CD14-positive monocyte (primary cell): ENCODE measurements around the gene KIF4B. TPM values are rescaled to one million over a fixed set of nuclear protein-coding genes. Genes with fewer than 3 reads are reported as not detected.
"Not testable (repeated sequence)": the region's sequence is repeated elsewhere in the genome, so short reads cannot be mapped to it uniquely, and the experiment has no call there.

Source experiments
- DNase-seq, 3 donors: peaks; one replicate each; pipeline ENCODE4 v3.0.0-alpha.2; 2011 to 2022
- H2AFZ ChIP-seq: 2 replicates; pipeline ENCODE4 v1.6.0; 2012; ENCODE audit warnings: mild to moderate bottlenecking, low read depth, low read length, inconsistent platforms; ENCODE audit not compliant: insufficient read depth, poor library complexity, severe bottlenecking
- H3K27ac ChIP-seq, 2 donors: 1 replicate in 1 of 2; 2 replicates in 1 of 2; pipeline ENCODE4 v1.5.1; 2012 to 2013; ENCODE audit warnings: low read length in 2 of 2, control low read depth in 1 of 2, inconsistent platforms in 1 of 2, low read depth in 1 of 2, mild to moderate bottlenecking in 1 of 2
- H3K27me3 ChIP-seq, 2 donors: one replicate each; pipeline versions ENCODE4 v1.6.0 to v1.6.1; 2011 to 2013; ENCODE audit warnings: low read length in 2 of 2; ENCODE audit not compliant: control insufficient read depth in 2 of 2, insufficient read depth in 2 of 2
- H3K36me3 ChIP-seq, 2 donors: replicated peaks in 1 of 2; 1 replicate in 1 of 2; 2 replicates in 1 of 2; pipeline versions ENCODE4 v1.5.1 to v1.6.1; 2012 to 2013; ENCODE audit warnings: low read length in 2 of 2, control low read depth in 1 of 2, inconsistent platforms in 1 of 2, mild to moderate bottlenecking in 1 of 2; ENCODE audit not compliant: insufficient read depth in 2 of 2, control insufficient read depth in 1 of 2
- H3K4me1 ChIP-seq, 2 donors: 1 replicate in 1 of 2; 2 replicates in 1 of 2; pipeline versions ENCODE4 v1.5.1 to v1.6.1; 2012 to 2013; ENCODE audit warnings: low read length in 2 of 2, control low read depth in 1 of 2, inconsistent platforms in 1 of 2, mild to moderate bottlenecking in 1 of 2, moderate library complexity in 1 of 2; ENCODE audit not compliant: insufficient read depth in 2 of 2, control insufficient read depth in 1 of 2
- H3K4me2 ChIP-seq: replicated peaks from 2 replicates; pipeline ENCODE3; 2012; ENCODE audit warnings: low read length, moderate library complexity, mild to moderate bottlenecking; ENCODE audit not compliant: poor library complexity, severe bottlenecking; ENCODE audit errors: extremely low read depth
- H3K4me3 ChIP-seq, 3 experiments: fragments of 200-600 bp in 1 of 3; sonication (generic) in 1 of 3; replicated peaks in 1 of 3; 1 replicate in 2 of 3; 2 replicates in 1 of 3; pipeline ENCODE4 v1.5.1; 2011 to 2013; ENCODE audit warnings: low read length in 3 of 3, mild to moderate bottlenecking in 3 of 3, control low read depth in 2 of 3, low read depth in 2 of 3, inconsistent platforms in 1 of 3, moderate library complexity in 1 of 3
- H3K79me2 ChIP-seq: 2 replicates; pipeline ENCODE4 v1.6.0; 2012; ENCODE audit warnings: mild to moderate bottlenecking, control low read depth, inconsistent platforms, low read length, moderate library complexity; ENCODE audit not compliant: insufficient read depth
- H3K9ac ChIP-seq: 2 replicates; pipeline ENCODE4 v1.6.0; 2017; ENCODE audit warnings: low read length, mild to moderate bottlenecking; ENCODE audit not compliant: insufficient read depth, poor library complexity, severe bottlenecking
- H3K9me3 ChIP-seq, 2 donors: replicated peaks in 1 of 2; 1 replicate in 1 of 2; 2 replicates in 1 of 2; pipeline versions ENCODE4 v1.5.1 to v1.6.1; 2012 to 2013; ENCODE audit warnings: low read length in 2 of 2, control low read depth in 1 of 2; ENCODE audit not compliant: control insufficient read depth in 1 of 2, insufficient read depth in 1 of 2
- H4K20me1 ChIP-seq: 2 replicates; pipeline ENCODE4 v1.6.0; 2012; ENCODE audit warnings: mild to moderate bottlenecking, low read length, control low read depth, moderate library complexity; ENCODE audit not compliant: insufficient read depth
- H3K27ac Mint-ChIP-seq, 7 donors: one replicate each; pipeline ENCODE4 v1.8.0; 2020; ENCODE audit warnings: mild to moderate bottlenecking in 7 of 7, mixed read lengths in 7 of 7, moderate library complexity in 6 of 7, inconsistent platforms in 2 of 7
- H3K27me3 Mint-ChIP-seq, 3 donors: one replicate each; pipeline ENCODE4 v1.8.0; 2021 to 2022; ENCODE audit warnings: low read depth in 3 of 3, mild to moderate bottlenecking in 3 of 3, mixed read lengths in 3 of 3, moderate library complexity in 3 of 3, inconsistent platforms in 1 of 3
- H3K36me3 Mint-ChIP-seq, 2 donors: one replicate each; pipeline ENCODE4 v1.8.0; 2020; ENCODE audit warnings: mixed read lengths in 2 of 2, inconsistent platforms in 1 of 2, mild to moderate bottlenecking in 1 of 2
- H3K4me1 Mint-ChIP-seq: one replicate; pipeline ENCODE4 v1.8.0; 2020; ENCODE audit warnings: mild to moderate bottlenecking, mixed read lengths
- H3K4me3 Mint-ChIP-seq, 2 donors: one replicate each; pipeline ENCODE4 v1.8.0; 2020; ENCODE audit warnings: mild to moderate bottlenecking in 2 of 2, mixed read lengths in 2 of 2, moderate library complexity in 1 of 2
- H3K9me3 Mint-ChIP-seq, 7 donors: one replicate each; pipeline ENCODE4 v1.8.0; 2020 to 2022; ENCODE audit warnings: mixed read lengths in 7 of 7, mild to moderate bottlenecking in 6 of 7, moderate library complexity in 6 of 7, inconsistent platforms in 2 of 7
- WGBS: methylation state at CpG from one replicate; pipeline ENCODE4 v1.1.5; 2013; ENCODE audit warnings: missing lambda C conversion rate; ENCODE audit not compliant: insufficient coverage; 5-methylcytosine and 5-hydroxymethylcytosine counted together
- intact Hi-C, 2 donors: fragments of 100-400 bp; cut with micrococcal nuclease; formaldehyde crosslinking; loops; one replicate each; pipeline versions ENCODE4 v1.15.0 to v1.15.1; 2023
- polyA plus RNA-seq, 3 donors: library from polyadenylated mRNA; depleted of rRNA in 1 of 3; unstranded in 2 of 3; stranded (reverse) in 1 of 3; fragments of 300-500 nt in 2 of 3; fragments of >200 nt in 1 of 3; fragmentation: Illumina TruSeq in 2 of 3; gene quantifications; 1 replicate in 2 of 3; 2 replicates in 1 of 3; pipeline ENCODE4 v1.2.3, GENCODE V29; 2012 to 2021
- TF ChIP-seq, protein P1 (sequence below): fragments of 200-600 bp; IDR thresholded peaks from one replicate; pipeline ENCODE4 v1.8.0; 2022; ENCODE audit warnings: antibody characterized with exemption, mild to moderate bottlenecking

The KIF4B gene
- polyA plus RNA-seq, 3 donors = 0.01 TPM; not detected in 2

DNA sequence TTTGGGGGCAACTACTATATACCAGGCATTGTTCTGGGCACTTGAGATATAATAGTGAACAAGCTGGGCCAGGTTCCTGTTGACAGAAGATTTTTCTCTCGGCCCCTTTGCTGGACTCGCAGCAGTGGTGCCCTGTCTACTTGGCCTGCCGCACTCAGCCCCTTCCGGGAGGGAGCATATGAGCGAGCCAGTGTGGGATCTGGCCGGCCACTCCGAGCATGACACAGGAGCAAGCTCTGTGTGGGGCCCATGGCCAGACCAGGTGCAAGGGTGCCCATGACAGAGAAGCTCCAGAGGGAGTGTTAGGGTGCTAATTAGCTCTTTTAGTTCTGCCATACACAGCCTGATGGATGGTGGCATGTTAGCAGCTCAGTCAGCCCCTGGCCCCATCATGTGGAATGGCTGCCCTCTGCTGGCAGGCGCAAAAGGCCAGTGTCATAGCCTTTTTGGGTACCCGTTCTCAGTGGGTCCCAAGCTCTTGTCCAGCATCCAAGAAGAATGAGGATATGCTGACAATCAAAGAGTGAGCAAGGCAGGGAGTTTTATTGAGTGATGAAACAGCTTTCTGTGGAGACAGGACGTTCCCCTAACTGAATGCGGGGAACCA, 9.3 kb upstream of the KIF4B start:
- no peaks in the 10 kb centered on the region for H3K27me3 ChIP-seq
- H3K27ac ChIP-seq = no peak overlapping the region
- intact Hi-C loops = no loop called here
- no peak overlapping the region for H3K4me3 ChIP-seq
- H3K27me3 Mint-ChIP-seq = peaks cover 4 to 8% (median 7%) of the 10 kb centered on the region in 3 donors
- H3K4me1 Mint-ChIP-seq = no peaks in the 10 kb centered on the region
- no peak overlapping the region for H2AFZ ChIP-seq
- no peaks in the 10 kb centered on the region for H3K79me2 ChIP-seq
- H3K9ac ChIP-seq = no peak overlapping the region
- no peaks in the 10 kb centered on the region for H4K20me1 ChIP-seq
- H3K4me1 ChIP-seq = no peaks in the 10 kb centered on the region
- peak in 1 of 3 donors; percentile 5 for DNase-seq
- no peak overlapping the region for H3K27ac Mint-ChIP-seq
- TF ChIP-seq, protein P1, sequence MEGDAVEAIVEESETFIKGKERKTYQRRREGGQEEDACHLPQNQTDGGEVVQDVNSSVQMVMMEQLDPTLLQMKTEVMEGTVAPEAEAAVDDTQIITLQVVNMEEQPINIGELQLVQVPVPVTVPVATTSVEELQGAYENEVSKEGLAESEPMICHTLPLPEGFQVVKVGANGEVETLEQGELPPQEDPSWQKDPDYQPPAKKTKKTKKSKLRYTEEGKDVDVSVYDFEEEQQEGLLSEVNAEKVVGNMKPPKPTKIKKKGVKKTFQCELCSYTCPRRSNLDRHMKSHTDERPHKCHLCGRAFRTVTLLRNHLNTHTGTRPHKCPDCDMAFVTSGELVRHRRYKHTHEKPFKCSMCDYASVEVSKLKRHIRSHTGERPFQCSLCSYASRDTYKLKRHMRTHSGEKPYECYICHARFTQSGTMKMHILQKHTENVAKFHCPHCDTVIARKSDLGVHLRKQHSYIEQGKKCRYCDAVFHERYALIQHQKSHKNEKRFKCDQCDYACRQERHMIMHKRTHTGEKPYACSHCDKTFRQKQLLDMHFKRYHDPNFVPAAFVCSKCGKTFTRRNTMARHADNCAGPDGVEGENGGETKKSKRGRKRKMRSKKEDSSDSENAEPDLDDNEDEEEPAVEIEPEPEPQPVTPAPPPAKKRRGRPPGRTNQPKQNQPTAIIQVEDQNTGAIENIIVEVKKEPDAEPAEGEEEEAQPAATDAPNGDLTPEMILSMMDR = no peak
- no peak overlapping the region for H3K4me3 Mint-ChIP-seq
- H3K36me3 ChIP-seq = no peaks in the 10 kb centered on the region
- no peaks in the 10 kb centered on the region for H3K9me3 ChIP-seq
- 82% methylated on average over 11 of the region's 11 CpGs for WGBS
- H3K4me2 ChIP-seq = no peak overlapping the region
- peaks cover 0 to 4% (median 0%) of the 10 kb centered on the region in 7 donors for H3K9me3 Mint-ChIP-seq
- H3K36me3 Mint-ChIP-seq = no peaks in the 10 kb centered on the region

DNA sequence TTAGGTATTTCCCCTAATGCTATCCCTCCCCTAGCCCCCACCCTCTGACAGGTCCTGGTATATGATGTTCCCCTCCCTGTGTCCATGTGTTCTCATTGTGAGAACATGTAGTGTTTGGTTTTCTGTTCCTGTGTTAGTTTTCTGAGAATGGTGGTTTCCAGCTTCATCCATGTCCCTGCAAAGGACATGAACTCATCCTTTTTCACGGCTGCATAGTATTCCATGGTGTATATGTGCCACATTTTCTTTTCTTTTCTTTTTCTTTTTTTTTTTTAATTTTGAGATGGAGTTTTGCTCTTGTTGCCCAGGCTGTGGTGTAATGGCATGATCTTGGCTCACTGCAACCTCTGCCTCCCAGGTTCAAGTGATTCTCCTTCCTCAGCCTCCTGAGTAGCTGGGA, 7.3 kb upstream of the KIF4B start:
- H3K36me3 Mint-ChIP-seq, H3K9me3 ChIP-seq, H3K4me1 Mint-ChIP-seq, H3K27ac ChIP-seq, H2AFZ ChIP-seq, H3K27me3 ChIP-seq, H3K4me3 ChIP-seq, H3K79me2 ChIP-seq, H3K4me2 ChIP-seq, H3K9me3 Mint-ChIP-seq, DNase-seq, H3K36me3 ChIP-seq, H3K4me1 ChIP-seq, H3K9ac ChIP-seq, H3K4me3 Mint-ChIP-seq, intact Hi-C loops, H3K27ac Mint-ChIP-seq, H4K20me1 ChIP-seq: not testable (repeated sequence)
- peaks cover 2 to 10% (median 4%) of the 10 kb centered on the region in 3 donors for H3K27me3 Mint-ChIP-seq
- no CpG with 5 or more reads among the region's 1 CpG for WGBS
